ENCODE data around the gene SH2D2A. TPM values are rescaled to one million over a fixed set of nuclear protein-coding genes. Genes with fewer than 3 reads are reported as not detected.
"Not testable (repeated sequence)": the region's sequence is repeated elsewhere in the genome, so short reads cannot be mapped to it uniquely, and the experiment has no call there.

Gene SH2D2A
- total RNA-seq, 1 donor from 2014 or later, result 4.9 TPM

DNA sequence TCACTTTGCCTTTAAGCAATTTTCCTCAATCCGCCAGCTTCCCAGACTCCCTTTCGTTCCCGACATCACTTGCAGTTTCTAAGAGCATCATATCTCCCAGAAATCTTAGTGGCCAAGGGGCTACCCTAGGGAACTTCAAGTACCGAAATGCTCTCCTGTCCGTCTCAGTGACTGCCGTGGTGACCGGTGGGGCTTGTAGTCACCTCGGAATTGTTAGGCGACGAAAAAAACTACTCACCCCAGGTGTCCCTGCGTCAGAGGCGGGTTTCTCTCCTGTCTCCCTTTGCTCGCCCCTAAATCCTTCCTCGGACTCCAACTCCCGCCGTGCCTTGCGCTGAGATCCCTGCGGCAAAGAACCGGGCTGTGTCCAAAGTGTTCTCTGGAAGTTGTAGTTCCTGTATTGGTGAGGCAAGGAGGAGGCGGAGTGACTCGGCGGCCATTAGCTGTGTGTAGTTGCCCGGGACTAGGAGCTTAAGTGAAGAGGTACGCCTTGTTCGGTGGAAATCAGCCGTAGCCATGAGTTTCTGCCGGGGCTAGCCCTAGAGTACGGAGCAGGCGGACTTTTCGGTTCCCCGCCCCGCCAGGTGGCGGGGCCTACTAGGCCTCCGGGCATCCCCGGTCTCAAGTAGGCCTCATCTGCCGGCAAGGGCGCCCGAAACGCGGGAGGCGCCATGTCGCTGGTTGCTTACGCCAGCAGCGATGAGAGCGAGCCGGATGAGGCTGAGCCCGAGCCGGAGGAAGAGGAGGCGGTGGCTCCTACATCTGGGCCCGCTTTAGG, 49.4 kb downstream of the SH2D2A start, which contains the start of gene PRCC:
Gene PRCC (plus strand): TSS at position 435 of the 778 bp plus-strand sequence. CDS start 237 bp downstream, at position 672.
- Histone ChIP-seq H3K27me3 (no peaks in the 10 kb centered on the region), H3K9me3 (no peaks in the 10 kb centered on the region), H3K4me1 (peaks cover 53% of the 10 kb centered on the region), H3K36me3 (peaks cover 0 to 9% of the 10 kb centered on the region in 2 donors), H3K4me3 (peak within 1 kb of the TSS; percentile 85 to 89), H3K27ac (peak within 1 kb of the TSS; percentile 85)
- intact Hi-C loops (cut with DNase I), result no loop called here
- DNase-seq (ENCODE audit: extremely low spot score in 2 of 2), result peak in 1 of 2 donors; percentile 100
- TF ChIP-seq, protein P1, sequence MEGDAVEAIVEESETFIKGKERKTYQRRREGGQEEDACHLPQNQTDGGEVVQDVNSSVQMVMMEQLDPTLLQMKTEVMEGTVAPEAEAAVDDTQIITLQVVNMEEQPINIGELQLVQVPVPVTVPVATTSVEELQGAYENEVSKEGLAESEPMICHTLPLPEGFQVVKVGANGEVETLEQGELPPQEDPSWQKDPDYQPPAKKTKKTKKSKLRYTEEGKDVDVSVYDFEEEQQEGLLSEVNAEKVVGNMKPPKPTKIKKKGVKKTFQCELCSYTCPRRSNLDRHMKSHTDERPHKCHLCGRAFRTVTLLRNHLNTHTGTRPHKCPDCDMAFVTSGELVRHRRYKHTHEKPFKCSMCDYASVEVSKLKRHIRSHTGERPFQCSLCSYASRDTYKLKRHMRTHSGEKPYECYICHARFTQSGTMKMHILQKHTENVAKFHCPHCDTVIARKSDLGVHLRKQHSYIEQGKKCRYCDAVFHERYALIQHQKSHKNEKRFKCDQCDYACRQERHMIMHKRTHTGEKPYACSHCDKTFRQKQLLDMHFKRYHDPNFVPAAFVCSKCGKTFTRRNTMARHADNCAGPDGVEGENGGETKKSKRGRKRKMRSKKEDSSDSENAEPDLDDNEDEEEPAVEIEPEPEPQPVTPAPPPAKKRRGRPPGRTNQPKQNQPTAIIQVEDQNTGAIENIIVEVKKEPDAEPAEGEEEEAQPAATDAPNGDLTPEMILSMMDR (IDR thresholded peaks at IDR 0.05), result no peak
- TF ChIP-seq POLR2AphosphoS5 (IDR thresholded peaks at IDR 0.05; ENCODE audit: insufficient read depth in 1 of 2, low read depth in 1 of 2) (peak; percentile 90 to 100), POLR2A (IDR thresholded peaks at IDR 0.05) (peak in 1 of 2 donors; percentile 49)

DNA sequence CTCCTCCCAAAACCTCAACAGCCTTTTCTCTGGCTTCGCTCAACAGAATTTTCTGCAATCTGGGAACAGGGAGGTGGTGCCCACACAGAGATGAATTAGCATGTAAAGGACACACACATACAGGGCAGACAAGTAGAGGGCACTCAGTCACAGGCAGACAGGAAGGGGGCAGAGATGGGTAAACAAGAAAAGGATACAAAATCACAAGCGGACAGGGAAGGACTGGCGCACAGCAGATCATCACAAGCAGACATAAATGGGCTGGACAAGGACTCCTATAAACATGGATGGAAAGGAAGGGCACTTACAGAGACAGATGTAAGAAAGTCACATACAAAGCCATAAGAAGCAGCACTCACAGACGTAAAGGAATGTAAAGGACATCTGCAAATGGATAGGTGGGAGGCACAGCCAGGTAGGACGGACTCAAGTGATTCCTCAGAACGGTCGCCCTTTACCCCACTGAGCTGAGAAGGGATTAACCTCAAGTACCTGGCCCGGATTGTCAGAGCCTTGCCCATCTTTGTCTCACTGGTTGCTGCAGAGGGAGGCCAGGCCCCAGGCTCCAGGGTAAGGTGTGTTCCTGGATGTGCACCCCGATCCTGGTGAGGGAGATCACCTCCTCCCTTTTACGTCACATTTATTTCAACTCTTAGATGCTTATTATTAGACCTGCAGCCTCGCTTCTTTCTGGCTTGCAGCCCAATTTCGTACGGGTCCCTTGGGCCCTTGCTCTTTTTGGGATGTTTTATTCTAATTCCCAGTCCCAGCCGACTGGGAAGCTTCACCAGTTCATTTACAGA, 50.1 kb downstream of the SH2D2A start:
- DNase-seq (ENCODE audit: extremely low spot score in 2 of 2), result no peak
- peaks cover 0 to 9% of the 10 kb centered on the region in 2 donors for H3K36me3 ChIP-seq
- TF ChIP-seq POLR2AphosphoS5 (IDR thresholded peaks at IDR 0.05; ENCODE audit: insufficient read depth in 1 of 2, low read depth in 1 of 2) (no peak), POLR2A (IDR thresholded peaks at IDR 0.05) (no peak)
- TF ChIP-seq, protein P1 (IDR thresholded peaks at IDR 0.05), result no peak
- H3K4me3 ChIP-seq, result peak overlapping the region; percentile 60 to 89
- peaks cover 45% of the 10 kb centered on the region for H3K4me1 ChIP-seq
- H3K27me3 ChIP-seq, result no peaks in the 10 kb centered on the region
- intact Hi-C loops (cut with DNase I), result no loop called here
- no peaks in the 10 kb centered on the region for H3K9me3 ChIP-seq
- peak overlapping the region; percentile 84 for H3K27ac ChIP-seq

DNA sequence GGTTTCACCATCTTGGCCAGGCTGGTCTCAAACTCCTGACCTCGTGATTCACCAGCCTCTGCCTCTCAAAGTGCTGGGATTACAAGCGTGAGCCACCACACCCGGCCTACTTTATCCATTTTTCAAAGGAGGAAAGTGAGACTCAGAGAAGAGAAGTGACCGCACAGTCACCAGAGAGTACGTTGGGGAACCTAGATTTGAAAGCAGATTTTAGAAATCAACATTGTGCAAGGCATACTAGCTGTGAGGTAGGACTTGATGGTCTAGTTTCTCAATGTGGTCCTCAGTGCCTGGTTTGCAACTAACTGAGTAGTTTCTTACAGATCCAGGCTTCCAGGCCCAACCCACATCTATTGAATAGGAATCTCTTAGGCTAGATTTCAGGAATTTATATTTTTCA, 51.0 kb downstream of the SH2D2A start:
- peaks cover 0 to 3% of the 10 kb centered on the region in 2 donors for H3K36me3 ChIP-seq
- peaks cover 37% of the 10 kb centered on the region for H3K4me1 ChIP-seq
- H3K4me3 ChIP-seq, result no peak overlapping the region
- no peaks in the 10 kb centered on the region for H3K27me3 ChIP-seq
- H3K27ac ChIP-seq, result no peak overlapping the region
- DNase-seq (ENCODE audit: extremely low spot score in 2 of 2), result no peak
- no peaks in the 10 kb centered on the region for H3K9me3 ChIP-seq
- intact Hi-C loops (cut with DNase I), result no loop called here
- no peak for TF ChIP-seq POLR2A (IDR thresholded peaks at IDR 0.05)
- TF ChIP-seq, protein P1 (IDR thresholded peaks at IDR 0.05), result no peak
- TF ChIP-seq POLR2AphosphoS5 (IDR thresholded peaks at IDR 0.05; ENCODE audit: insufficient read depth in 1 of 2, low read depth in 1 of 2), result no peak

DNA sequence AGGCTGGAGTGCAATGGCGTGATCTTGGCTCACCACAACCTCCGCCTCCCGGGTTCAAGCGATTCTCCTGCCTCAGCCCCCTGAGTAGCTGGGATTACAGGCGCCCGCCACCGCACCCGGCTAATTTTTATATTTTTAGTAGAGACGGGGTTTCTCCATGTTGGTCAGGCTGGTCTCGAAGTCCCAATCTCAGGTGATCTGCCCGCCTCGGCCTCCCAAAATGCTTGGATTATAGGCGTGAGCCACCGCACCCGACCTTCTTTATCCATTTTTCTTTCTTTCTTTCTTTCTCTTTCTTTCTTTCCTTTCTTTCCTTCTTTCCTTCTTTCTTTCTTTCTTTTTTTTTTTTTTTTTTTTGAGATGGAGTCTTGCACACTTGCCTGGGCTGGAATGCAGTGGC, 51.5 kb downstream of the SH2D2A start:
- H3K9me3 ChIP-seq; H3K4me3 ChIP-seq; H3K27me3 ChIP-seq; H3K27ac ChIP-seq; DNase-seq (ENCODE audit: extremely low spot score in 2 of 2); intact Hi-C loops (cut with DNase I); H3K36me3 ChIP-seq: not testable (repeated sequence)
- H3K4me1 ChIP-seq, result peaks cover 32% of the 10 kb centered on the region

DNA sequence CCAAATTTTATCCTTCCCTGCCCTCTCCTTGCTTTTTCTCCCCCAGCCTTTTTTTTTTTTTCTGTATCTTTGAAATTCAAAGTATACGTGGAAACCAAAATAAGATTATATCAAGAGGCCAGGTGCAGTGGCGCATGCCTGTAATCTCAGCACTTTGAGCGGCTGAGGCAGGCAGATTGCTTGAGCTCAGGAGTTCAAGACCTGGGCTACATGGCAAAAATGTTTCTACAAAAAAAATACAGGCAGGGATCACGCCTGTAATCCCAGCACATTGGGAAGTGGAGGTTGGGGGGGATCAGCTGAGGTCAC, 55.9 kb downstream of the SH2D2A start:
- Histone ChIP-seq H3K27ac (no peak overlapping the region), H3K4me1 (peaks cover under 1% of the 10 kb centered on the region), H3K36me3 (no peaks in the 10 kb centered on the region), H3K4me3 (no peak overlapping the region), H3K27me3 (no peaks in the 10 kb centered on the region), H3K9me3 (no peaks in the 10 kb centered on the region)
- no peak for DNase-seq (ENCODE audit: extremely low spot score in 2 of 2)
- intact Hi-C loops (cut with DNase I), result no loop called here
- no peak for TF ChIP-seq POLR2A (IDR thresholded peaks at IDR 0.05)
- TF ChIP-seq, protein P1 (IDR thresholded peaks at IDR 0.05), result no peak
- no peak for TF ChIP-seq POLR2AphosphoS5 (IDR thresholded peaks at IDR 0.05; ENCODE audit: insufficient read depth in 1 of 2, low read depth in 1 of 2)
